Natural killer cell (primary cell): ENCODE data around the gene GAN. TPM values are rescaled to one million over a fixed set of nuclear protein-coding genes. Genes with fewer than 3 reads are reported as not detected.

Source experiments
- ATAC-seq, 3 donors: fragments of 150-1000 bp in 2 of 3; fragments of 200-7000 bp in 1 of 3; cut with Tn5 transposase; 1 replicate in 1 of 3; 2 replicates in 2 of 3; pipeline ENCODE4 v1.10.0; 2021; ENCODE audit warnings: mild to moderate bottlenecking in 2 of 3, moderate library complexity in 2 of 3
- DNase-seq, 2 donors: peaks; one replicate each; pipeline versions ENCODE4 v3.0.0 to v3.0.0-alpha.2; 2013 to 2021; ENCODE audit warnings: mixed read lengths in 1 of 2
- H3K27ac ChIP-seq: one replicate; pipeline ENCODE4 v1.5.1; 2013; ENCODE audit warnings: mild to moderate bottlenecking, low read length
- H3K27me3 ChIP-seq: one replicate; pipeline ENCODE4 v1.6.1; 2013; ENCODE audit warnings: low read length; ENCODE audit not compliant: control insufficient read depth, insufficient read depth
- H3K36me3 ChIP-seq: one replicate; pipeline ENCODE4 v1.6.1; 2013; ENCODE audit warnings: low read length; ENCODE audit not compliant: control insufficient read depth, insufficient read depth
- H3K4me1 ChIP-seq: one replicate; pipeline ENCODE4 v1.6.1; 2013; ENCODE audit warnings: low read length; ENCODE audit not compliant: control insufficient read depth, insufficient read depth
- H3K4me3 ChIP-seq: one replicate; pipeline ENCODE4 v1.5.1; 2013; ENCODE audit warnings: low read length
- H3K9me3 ChIP-seq: one replicate; pipeline ENCODE4 v1.6.1; 2013; ENCODE audit warnings: low read length; ENCODE audit not compliant: control insufficient read depth, insufficient read depth
- H3K27ac Mint-ChIP-seq, 2 donors: one replicate each; pipeline ENCODE4 v1.8.0; 2022; ENCODE audit warnings: mild to moderate bottlenecking in 2 of 2, mixed read lengths in 2 of 2, moderate library complexity in 1 of 2
- H3K27me3 Mint-ChIP-seq, 2 donors: one replicate each; pipeline ENCODE4 v1.8.0; 2022; ENCODE audit warnings: low read depth in 2 of 2, mixed read lengths in 2 of 2
- H3K36me3 Mint-ChIP-seq: one replicate; pipeline ENCODE4 v1.8.0; 2022; ENCODE audit warnings: mixed read lengths
- H3K4me1 Mint-ChIP-seq, 2 donors: one replicate each; pipeline ENCODE4 v1.8.0; 2022; ENCODE audit warnings: mixed read lengths in 2 of 2
- H3K4me3 Mint-ChIP-seq: one replicate; pipeline ENCODE4 v1.8.0; 2022; ENCODE audit warnings: mild to moderate bottlenecking, moderate library complexity, mixed read lengths
- H3K9me3 Mint-ChIP-seq, 2 donors: one replicate each; pipeline ENCODE4 v1.8.0; 2022; ENCODE audit warnings: mixed read lengths in 2 of 2
- CTCF ChIP-seq: fragments of 200-600 bp; IDR thresholded peaks from one replicate; pipeline ENCODE4 v1.8.0; 2022; ENCODE audit warnings: antibody characterized with exemption
- WGBS: methylation state at CpG from one replicate; pipeline ENCODE4 v1.1.7; 2013; ENCODE audit warnings: missing lambda C conversion rate; ENCODE audit not compliant: insufficient coverage; 5-methylcytosine and 5-hydroxymethylcytosine counted together
- intact Hi-C: fragments of 100-400 bp; cut with micrococcal nuclease; formaldehyde crosslinking; loops from one replicate; pipeline ENCODE4 v1.14.2; 2022
- total RNA-seq, 4 donors: library from RNA; stranded (reverse); fragments of 120-200 nt in 1 of 4; gene quantifications; one replicate each; pipeline versions ENCODE4 v1.2.3 to v1.2.4, GENCODE V29; 2013 to 2022

Gene GAN
- total RNA-seq, 3 donors from 2014 or later (not counting 1 experiment from before 2014, with no cell fraction given) = 5.9 to 9.9 (median 7.3) TPM

GRCh38 chr16:81435567-81435966 lies 120.8 kb downstream of the GAN start:
- H3K27ac Mint-ChIP-seq = no peak overlapping the region
- Histone ChIP-seq H3K4me3 (no peak overlapping the region), H3K9me3 (no peaks in the 10 kb centered on the region), H3K4me1 (peaks cover 16% of the 10 kb centered on the region), H3K27me3 (no peaks in the 10 kb centered on the region), H3K36me3 (no peaks in the 10 kb centered on the region), H3K27ac (no peak overlapping the region)
- H3K4me3 Mint-ChIP-seq = no peak overlapping the region
- H3K4me1 Mint-ChIP-seq = peaks cover 16 to 22% of the 10 kb centered on the region in 2 donors
- TF ChIP-seq CTCF = no peak
- no peaks in the 10 kb centered on the region for H3K9me3 Mint-ChIP-seq
- ATAC-seq (no peak), DNase-seq (no peak)
- 83% methylated on average over 2 of the region's 2 CpGs for WGBS
- intact Hi-C loops = no loop called here
- H3K27me3 Mint-ChIP-seq = peaks cover 0 to 5% of the 10 kb centered on the region in 2 donors
- H3K36me3 Mint-ChIP-seq = no peaks in the 10 kb centered on the region

GRCh38 chr16:81436386-81436785 lies 121.6 kb downstream of the GAN start:
- WGBS = 100% methylated on average over 2 of the region's 6 CpGs
- Histone ChIP-seq H3K27ac (no peak overlapping the region), H3K36me3 (no peaks in the 10 kb centered on the region), H3K4me1 (peaks cover 16% of the 10 kb centered on the region), H3K4me3 (no peak overlapping the region), H3K9me3 (no peaks in the 10 kb centered on the region), H3K27me3 (no peaks in the 10 kb centered on the region)
- no peak for DNase-seq
- ATAC-seq = no peak
- Mint-ChIP-seq H3K27me3 (peaks cover 0 to 5% of the 10 kb centered on the region in 2 donors), H3K9me3 (no peaks in the 10 kb centered on the region), H3K4me3 (no peak overlapping the region), H3K27ac (peak overlapping the region in 1 of 2 donors; percentile 14), H3K4me1 (peaks cover 16 to 22% of the 10 kb centered on the region in 2 donors), H3K36me3 (no peaks in the 10 kb centered on the region)
- no peak for TF ChIP-seq CTCF
- intact Hi-C loops = no loop called here

GRCh38 chr16:81437865-81438264 lies 123.1 kb downstream of the GAN start:
- H3K4me1 Mint-ChIP-seq = peaks cover 25 to 29% of the 10 kb centered on the region in 2 donors
- Histone ChIP-seq H3K36me3 (no peaks in the 10 kb centered on the region), H3K4me3 (no peak overlapping the region), H3K9me3 (no peaks in the 10 kb centered on the region), H3K27me3 (no peaks in the 10 kb centered on the region), H3K4me1 (peaks cover 23% of the 10 kb centered on the region), H3K27ac (no peak overlapping the region)
- H3K9me3 Mint-ChIP-seq = no peaks in the 10 kb centered on the region
- 74% methylated on average over 7 of the region's 10 CpGs for WGBS
- DNase-seq (no peak), ATAC-seq (no peak)
- TF ChIP-seq CTCF = no peak
- peaks cover 0 to 5% of the 10 kb centered on the region in 2 donors for H3K27me3 Mint-ChIP-seq
- no peak overlapping the region for H3K4me3 Mint-ChIP-seq
- H3K27ac Mint-ChIP-seq = peak overlapping the region; percentile 89
- intact Hi-C loops = no loop called here
- H3K36me3 Mint-ChIP-seq = no peaks in the 10 kb centered on the region

Other genes with a start within 250 kb of the GAN start
- not detected for gene C16orf46, start 237.7 kb upstream of the GAN start, total RNA-seq
- gene GCSH, start 218.6 kb upstream of the GAN start, total RNA-seq = 1 to 10 TPM; 2.6 to 4.3 (median 2.7) TPM
- gene BCO1, start 76.3 kb upstream of the GAN start, total RNA-seq = not detected
- 100 to 1,000 TPM in 1 of 3 donors, 10 to 100 TPM in 2; 88.2 to 115 (median 91.5) TPM for gene CMIP, start 129.8 kb downstream of the GAN start, total RNA-seq